Stimulated activated CD4-positive, alpha-beta T cell treated with anti-CD3 and anti-CD28 coated beads, Interleukin-4, amount 100 ng/mL, for 48 hours (primary cell): ENCODE measurements around the gene ZBTB4.

Source experiments
- DNase-seq, 2 donors: peaks; one replicate each; pipeline ENCODE4 v3.0.0-alpha.2; 2020; ENCODE audit warnings: low read depth in 2 of 2

ZBTB4 gene

DNA sequence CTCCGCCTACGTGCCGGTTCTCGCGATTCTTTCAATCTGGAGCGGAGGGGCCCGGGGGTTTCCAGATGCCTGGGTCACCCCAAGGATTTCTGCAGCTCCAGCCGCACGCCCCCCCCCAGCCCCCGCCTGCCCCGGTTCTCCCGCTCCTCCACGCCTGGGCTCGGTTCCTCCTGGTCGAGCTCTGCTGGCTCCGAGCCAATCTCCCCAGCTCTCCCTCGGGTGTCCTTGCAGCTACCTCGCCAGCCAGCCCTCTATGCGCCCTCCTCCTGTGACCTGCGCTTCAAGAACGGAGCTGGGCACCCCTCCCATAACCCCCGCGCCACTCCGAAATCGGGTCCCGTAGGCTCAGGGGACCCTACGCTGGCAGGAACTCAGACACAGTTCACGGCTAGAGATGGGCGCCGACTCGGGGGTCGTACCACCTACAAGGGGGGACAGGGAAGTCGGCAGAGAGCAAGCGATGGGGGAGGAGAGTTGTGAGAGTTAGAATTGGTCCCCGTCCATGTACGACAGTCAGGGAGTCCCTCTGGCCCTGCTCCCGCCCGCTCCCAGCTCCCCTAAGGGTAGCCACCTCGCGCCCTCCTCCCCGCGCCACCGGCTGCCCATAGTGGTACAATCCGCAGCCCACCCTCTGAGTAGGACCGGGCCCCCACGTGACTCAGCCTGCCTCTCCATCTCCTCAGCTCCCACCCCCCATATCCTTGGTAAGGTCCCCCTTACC is 39.2 kb downstream of the ZBTB4 start:
- DNase-seq: no peak

DNA sequence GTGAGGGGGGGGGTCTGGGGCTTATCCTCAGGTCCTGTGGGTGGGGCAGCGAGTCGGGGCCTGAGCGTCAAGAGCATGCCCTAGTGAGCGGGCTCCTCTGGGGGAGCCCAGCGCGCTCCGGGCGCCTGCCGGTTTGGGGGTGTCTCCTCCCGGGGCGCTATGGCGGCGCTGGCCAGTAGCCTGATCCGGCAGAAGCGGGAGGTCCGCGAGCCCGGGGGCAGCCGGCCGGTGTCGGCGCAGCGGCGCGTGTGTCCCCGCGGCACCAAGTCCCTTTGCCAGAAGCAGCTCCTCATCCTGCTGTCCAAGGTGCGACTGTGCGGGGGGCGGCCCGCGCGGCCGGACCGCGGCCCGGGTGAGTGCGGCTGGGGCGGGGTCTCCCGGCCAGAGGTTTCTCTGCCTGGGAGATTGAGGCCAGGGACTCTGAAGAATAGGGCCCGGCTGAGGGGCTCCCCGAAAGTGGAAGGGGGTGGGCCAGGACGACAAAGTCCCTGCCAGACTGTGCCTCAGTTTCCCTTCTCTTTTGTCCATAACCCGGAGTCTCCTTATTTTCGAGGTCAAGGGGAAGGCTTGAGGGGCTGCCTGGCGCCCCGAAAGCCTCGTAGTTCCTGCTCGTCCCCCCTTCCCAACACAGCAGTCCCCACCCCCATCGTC is 39.8 kb downstream of the ZBTB4 start, which contains the start of gene FGF11:
FGF11 (plus strand) TSS at position 51 of the 651 bp plus-strand sequence; CDS start at position 160, 109 bp downstream.
- no peak for DNase-seq

DNA sequence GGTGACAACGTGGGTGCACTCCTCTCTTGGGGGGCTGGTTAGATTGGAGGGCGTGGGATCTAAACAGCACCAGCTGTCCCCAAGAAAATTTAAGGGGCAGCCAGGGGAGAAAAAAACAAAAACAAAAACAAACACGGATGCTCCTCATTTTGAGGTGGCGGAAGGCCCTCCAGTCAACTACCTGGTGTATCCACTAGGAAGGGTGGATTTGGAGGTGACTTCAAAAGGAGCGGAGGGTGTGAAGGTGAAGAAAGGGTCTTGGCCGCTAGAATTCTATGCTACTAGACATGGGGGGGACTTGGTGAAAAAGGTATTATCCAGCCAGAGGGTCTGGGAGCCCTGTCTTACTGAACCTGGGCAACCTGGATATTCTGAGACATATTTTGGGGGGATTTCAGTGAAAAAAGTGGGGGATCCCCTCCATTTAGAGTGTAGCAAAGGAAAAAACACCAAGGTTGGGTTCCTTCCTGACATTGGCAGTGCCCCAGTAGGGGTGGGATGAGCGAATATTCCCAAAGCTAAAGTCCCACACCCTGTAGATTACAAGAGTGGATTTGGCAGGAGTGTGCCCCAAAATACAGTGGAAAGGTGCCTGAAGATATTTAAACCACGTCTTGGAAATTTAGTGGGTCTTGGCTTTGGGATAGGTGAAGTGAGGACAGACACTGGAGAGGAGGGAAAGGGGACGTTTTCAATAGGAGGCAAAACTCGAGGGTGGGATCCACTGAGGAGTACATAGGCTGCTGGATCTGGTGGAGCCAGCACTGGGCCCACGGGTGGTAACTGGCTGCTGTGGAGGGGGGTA is 40.6 kb downstream of the ZBTB4 start:
- DNase-seq: no peak

DNA sequence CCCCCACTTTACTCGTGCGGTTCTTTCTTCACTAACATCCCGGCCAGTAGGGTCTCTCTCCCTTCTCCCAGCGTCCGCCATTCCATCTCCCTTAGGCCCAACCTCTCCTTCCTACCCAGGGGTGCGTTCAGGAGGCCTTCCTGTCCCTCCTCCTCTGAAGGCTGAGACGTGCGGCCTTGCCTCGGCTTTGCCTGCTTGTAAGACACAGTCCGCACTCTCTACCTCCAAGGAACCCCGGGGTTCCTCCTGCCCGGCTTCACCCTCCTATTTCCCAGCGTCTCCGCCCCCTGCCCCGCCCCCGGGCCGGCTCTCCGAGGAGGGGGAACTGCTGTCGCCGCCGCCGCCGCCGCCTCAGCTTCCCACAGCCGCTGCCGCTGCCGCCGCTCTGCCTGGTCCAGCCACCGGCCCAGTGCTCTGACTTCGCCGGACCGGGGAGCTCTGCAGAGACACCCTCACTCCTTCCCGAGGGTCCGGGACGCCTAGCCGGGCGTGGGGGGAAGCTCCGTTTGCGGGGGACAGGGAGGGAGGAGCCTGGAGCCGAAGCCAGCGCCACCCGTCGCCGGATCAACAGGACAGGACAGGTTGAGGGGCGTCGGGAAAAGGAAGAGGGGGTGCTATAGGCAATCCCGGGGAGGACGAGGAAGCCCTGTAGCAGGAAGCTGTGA is 41.3 kb downstream of the ZBTB4 start:
- peak; percentile 55 to 57 for DNase-seq

DNA sequence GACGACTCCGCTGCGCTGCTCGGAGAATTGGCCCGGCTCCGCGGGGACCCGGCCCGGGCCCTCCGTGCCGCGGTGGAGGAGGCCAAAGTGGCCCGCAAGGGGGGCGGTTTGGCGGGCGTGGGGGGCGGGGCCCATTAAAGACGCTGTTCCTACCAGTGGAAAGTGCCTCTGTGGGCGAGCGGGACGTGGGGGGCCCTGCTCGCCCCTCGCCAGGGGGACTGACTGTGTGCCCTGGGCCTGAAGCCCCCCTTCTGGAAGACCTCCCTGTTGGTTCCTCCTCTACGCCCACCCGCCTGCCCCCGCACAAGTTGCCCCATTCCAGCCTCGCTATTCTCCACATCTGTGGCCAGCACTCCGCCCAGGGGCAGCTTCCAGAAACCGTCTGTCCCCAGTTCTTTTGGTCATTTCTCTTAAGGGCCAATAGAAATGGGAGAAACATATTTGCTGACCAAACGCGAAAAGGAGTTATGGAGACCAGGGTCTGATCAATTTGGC is 42.0 kb downstream of the ZBTB4 start:
- DNase-seq: no peak

DNA sequence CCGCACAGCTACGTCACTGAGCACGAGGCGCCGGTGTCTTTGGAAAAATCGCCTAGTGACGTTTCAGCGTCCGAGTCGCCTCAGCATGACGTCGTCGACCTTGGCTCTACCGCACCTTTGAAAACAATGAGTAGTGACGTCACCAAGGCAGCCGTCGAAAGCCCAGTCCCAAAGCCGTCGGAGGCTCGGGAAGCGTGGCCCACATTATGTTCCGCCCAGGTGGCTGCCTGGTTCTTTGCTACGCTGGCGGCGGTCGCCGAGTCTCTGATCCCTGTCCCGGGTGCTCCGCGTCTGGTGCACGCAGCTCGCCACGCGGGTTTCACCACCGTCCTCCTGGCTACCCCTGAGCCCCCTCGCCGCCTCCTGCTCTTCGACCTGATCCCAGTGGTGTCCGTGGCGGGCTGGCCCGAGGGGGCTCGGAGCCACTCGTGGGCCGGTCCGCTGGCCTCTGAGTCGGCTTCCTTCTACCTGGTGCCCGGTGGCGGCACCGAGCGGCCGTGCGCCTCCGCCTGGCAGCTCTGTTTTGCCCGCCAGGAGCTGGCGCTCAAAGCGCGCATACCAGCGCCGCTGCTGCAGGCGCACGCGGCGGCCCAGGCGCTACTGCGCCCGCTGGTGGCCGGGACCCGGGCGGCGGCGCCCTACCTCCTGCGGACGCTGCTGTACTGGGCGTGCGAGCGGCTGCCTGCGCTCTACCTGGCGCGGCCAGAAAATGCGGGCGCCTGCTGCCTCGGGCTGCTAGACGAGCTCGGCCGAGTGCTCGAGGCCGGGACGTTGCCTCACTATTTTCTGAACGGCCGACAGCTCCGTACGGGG is 42.7 kb downstream of the ZBTB4 start:
- peak; percentile 69 to 76 for DNase-seq

DNA sequence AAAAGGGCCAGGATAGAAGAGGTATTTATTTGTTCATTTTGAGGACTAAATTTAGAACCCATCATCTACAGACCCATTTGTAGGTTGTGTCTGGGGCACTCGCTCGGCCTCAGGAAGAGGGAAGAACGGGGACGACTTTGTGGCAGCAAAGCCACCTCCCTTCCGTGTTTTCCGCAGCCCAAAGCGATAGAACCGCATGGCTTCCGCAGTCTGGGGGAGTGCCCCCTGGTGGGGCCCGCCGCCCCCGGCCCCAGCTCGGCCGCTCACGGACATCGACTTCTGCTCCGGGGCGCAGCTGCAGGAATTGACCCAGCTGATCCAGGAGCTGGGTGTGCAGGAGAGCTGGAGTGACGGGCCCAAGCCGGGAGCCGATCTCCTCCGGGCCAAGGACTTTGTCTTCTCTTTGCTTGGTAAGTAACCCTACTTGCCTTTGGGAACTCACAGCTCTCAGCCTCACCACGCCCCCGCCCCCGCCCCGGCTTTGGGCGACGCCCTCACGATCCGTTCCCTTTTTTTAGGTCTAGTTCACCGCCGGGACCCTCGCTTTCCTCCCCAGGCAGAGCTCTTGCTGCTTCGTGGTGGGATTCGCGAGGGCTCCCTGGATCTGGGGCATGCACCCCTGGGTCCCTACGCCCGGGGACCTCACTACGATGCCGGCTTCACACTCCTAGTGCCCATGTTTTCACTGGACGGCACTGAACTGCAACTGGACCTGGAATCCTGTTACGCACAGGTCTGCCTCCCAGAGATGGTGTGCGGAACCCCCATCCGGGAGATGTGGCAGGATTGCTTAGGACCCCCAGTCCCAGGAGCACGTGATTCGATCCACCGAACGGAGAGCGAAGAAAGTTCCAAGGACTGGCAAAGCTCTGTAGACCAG is 43.5 kb downstream of the ZBTB4 start:
- peak; percentile 44 to 51 for DNase-seq

DNA sequence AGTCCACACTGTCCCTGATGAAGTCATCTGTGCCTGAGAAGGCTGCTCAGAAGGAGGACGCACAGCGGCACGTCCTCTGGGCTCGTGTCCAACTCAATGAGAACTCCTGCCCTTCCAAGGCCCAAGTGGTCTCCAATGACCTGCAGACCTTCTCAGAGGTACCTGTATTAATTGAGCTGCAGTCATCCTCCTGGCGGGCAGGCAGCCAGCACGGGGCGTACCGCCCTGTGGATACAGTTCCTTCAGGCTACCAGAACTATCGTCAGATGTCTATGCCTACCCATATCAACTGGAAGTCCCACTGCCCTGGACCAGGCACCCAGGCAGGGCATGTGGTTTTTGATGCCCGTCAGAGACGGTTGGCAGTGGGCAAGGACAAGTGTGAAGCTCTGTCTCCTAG is 47.1 kb downstream of the ZBTB4 start:
- DNase-seq: no peak

DNA sequence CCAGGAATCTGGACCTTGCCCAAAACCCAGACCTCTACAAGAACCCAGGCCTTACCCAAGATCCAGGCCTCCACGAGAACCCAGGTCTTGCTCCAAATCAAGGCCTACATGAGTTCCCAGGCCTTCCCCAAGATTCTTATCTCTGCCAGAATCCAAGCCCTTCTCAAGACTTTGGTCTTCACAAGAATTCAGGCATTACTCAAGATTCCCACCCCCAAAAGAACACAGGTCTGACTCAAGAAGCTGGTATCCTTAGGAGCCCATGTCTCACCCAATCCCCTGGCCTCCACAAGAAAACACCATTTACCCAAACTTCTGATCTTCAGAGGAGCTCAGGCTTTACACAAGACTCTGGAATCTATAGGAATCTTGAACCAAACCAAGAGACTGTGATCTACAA is 48.2 kb downstream of the ZBTB4 start:
- no peak for DNase-seq

DNA sequence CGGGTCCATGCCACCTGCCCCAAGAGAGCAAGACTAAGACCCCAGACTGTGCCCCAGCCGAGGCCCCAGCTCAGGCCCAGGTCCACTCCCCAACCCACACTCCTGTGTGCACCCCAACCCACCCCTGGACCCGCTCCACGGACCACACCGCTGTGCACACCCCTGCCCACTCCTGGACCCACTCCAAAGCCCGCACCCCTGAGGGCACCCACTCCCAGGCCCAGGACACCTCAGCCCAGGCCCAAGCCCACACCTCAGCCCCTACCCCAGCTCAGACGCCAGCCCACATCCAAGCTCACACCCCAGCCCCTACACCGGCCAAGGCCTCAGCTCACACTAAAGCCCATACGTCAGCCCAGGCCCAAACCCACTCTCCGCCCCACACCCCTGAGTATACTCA is 49.7 kb downstream of the ZBTB4 start:
- no peak for DNase-seq

DNA sequence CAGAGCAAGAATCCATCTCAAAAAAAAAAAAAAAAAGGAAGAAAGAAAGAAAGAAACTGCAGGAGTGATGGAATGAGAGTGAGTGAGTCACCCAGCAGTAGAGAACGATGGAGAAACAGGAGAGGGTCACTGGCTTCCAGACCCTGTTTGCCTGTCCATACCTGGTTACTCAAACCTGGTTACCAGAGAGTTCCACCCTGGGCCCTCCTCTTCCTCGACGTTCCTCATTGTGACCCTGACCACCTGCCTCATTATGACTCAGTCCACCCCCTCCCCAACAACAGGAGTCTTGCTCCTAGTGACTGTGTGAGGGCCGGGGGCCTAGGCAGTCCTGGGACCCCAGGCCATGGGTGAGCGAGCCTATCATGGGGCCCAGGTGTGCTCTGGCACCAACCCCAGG is 50.9 kb downstream of the ZBTB4 start, which contains the start of gene SPEM3:
SPEM3 (plus strand) TSS at position 301 of the 400 bp plus-strand sequence; CDS start at position 347, 46 bp downstream.
- DNase-seq: no peak

DNA sequence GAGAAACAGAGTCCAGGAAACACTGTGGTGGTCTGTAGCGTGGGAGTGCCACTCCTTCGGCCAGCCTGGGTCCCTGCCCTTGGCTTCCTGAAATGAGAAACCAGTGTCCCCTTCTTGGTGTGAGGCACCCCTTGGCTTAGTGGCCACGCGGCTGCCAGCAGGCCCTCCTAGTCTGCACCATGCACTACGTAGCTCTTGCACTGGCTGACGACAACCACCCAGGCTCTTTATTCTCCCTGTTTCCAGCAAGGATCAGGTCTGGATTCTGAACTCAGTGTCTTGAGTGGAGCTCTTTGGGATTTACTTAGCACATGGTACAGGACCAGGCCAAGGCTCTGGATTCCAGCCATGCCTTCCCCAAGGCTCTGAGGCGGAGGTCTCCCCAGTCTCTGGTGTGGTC is 51.9 kb downstream of the ZBTB4 start:
- no peak for DNase-seq

DNA sequence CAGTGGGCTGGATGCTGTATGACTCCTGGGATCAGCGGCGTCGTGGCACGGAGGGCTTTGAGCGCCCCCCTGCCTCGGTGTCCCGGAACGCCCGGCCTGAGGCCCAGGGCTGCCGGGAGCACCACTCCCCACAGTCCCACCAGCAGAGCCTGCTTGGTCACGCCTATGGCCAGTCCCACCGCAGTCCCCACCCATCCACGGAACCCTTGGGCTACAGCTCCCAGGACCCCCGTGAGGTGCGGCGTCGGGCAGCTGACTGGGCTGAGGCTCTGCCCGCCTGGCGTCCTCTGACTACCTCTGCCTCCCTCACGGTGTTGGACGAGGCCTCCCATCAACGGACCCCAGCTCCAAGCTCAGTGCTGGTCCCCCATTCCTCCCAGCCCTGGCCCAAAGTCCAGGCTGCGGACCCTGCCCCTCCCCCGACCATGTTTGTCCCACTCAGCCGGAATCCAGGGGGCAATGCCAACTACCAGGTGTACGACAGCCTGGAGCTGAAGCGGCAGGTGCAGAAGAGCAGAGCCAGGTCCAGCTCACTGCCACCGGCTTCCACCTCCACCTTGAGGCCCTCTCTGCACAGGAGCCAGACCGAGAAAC is 52.4 kb downstream of the ZBTB4 start:
- no peak for DNase-seq

DNA sequence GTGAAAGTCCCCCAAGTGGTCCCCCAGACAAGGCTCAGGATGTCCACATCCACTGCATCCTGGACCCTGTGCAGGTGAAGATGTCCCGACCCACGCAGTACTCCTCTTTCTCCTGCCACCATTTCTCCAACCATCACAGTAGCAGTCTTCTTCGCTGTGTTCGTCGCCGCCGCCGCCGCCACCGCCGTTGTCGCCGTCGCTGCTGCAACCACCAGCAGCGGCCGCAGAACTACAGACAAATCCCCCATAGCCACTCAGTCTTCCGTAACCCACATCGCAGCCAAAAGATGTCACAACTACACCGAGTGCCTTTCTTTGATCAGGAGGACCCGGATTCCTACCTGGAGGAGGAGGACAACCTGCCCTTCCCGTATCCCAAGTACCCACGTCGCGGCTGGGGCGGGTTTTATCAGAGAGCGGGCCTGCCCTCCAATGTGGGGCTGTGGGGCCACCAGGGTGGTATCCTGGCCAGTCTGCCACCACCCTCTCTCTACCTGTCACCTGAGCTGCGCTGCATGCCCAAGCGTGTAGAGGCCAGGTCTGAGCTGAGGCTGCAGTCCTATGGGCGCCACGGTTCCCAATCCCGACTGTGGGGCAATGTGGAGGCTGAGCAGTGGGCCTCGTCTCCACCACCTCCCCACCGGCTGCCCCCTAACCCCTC is 53.1 kb downstream of the ZBTB4 start:
- DNase-seq: no peak

DNA sequence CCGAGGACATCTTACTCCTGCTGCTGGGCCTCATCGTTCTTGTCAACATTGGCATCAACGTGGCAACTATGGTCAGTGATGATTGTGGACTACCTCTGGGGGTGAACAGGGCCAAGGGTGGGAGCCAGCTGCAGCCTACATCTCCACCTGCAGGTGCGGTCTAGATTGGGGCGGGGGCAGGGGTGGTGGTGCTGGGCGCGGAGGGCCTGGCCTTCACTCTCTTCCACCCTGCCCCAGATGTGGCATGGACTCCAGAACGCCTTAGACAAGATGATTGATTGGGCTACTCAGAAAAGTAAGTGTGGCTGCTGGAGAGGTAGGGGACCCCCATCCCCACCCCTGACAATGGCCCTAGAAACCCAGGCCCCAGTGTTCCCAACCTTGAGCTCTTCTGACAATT is 53.7 kb downstream of the ZBTB4 start:
- DNase-seq: no peak

DNA sequence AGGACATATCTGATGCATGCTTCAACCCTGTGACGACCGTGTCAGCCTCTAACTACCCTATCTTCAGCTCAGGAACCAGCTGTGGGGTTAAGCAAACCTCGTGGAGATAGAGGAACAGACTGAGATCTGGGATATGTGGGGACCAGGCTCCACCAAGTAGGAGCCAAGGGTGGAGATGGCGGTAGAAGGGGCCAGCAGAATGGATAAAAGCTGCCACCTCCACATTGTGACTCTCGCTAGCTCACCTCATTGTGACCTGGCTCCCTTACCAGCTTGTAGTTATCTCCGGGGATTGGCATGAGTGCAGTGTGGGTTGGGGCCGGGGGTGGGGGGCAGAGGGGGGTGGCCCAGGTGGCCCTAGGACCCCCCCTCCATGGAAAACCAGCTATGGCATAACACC is 54.1 kb downstream of the ZBTB4 start, which contains the start of gene SPEM2:
SPEM2 (plus strand) TSS at position 301 of the 400 bp plus-strand sequence; CDS start at position 374, 73 bp downstream.
- no peak for DNase-seq

DNA sequence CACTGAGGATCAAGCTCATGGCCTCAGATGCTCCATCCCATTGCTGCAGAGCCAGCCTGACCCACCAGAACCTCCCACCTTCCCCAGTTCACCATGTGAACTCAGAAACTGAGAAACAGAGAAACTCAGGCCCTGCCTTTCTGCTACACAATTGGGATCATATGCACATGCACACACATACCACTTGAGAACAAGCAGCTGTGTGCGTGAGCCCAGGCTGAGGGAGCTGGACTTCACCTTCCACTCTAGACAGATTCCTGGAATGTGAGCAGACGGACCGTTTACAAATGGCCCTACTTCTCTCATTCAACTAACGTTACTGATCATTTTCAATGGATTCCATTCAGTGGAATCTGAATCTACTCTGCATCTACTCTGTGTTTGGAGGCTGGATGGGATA is 55.8 kb downstream of the ZBTB4 start:
- no peak for DNase-seq

DNA sequence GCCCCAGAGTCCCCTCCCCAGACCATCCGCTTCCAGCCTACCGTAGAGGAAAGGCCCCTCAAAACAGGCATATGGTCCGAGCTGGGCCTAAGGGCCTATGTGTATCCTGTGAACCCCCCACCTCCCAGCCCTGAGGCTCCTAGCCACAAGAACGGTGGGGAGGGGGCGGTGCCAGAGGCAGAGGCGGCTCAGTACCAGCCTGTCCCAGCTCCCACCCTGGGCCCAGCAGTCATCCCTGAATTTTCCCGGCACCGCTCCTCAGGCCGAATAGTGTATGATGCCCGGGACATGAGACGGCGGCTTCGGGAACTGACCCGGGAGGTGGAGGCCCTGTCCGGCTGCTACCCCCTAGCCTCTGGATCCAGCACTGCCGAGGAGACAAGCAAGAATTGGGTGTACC is 58.2 kb downstream of the ZBTB4 start:
- DNase-seq: no peak
